ENCODE data around the gene HAUS7.

GRCh38 chrX:153505361-153505760 lies 35.0 kb upstream of the HAUS7 start:
- TF ChIP-seq, protein P1, sequence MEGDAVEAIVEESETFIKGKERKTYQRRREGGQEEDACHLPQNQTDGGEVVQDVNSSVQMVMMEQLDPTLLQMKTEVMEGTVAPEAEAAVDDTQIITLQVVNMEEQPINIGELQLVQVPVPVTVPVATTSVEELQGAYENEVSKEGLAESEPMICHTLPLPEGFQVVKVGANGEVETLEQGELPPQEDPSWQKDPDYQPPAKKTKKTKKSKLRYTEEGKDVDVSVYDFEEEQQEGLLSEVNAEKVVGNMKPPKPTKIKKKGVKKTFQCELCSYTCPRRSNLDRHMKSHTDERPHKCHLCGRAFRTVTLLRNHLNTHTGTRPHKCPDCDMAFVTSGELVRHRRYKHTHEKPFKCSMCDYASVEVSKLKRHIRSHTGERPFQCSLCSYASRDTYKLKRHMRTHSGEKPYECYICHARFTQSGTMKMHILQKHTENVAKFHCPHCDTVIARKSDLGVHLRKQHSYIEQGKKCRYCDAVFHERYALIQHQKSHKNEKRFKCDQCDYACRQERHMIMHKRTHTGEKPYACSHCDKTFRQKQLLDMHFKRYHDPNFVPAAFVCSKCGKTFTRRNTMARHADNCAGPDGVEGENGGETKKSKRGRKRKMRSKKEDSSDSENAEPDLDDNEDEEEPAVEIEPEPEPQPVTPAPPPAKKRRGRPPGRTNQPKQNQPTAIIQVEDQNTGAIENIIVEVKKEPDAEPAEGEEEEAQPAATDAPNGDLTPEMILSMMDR (IDR thresholded peaks at IDR 0.05; ENCODE audit: control extremely low read depth in 1 of 3, insufficient read depth in 1 of 3, low read depth in 1 of 3, low read length in 3 of 3) = no peak
- no peak for TF ChIP-seq POLR2A (IDR thresholded peaks at IDR 0.05; ENCODE audit: control extremely low read depth in 1 of 2, low read depth in 2 of 2, low read length in 2 of 2)
- TF ChIP-seq, protein P2, sequence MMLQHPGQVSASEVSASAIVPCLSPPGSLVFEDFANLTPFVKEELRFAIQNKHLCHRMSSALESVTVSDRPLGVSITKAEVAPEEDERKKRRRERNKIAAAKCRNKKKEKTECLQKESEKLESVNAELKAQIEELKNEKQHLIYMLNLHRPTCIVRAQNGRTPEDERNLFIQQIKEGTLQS (IDR thresholded peaks at IDR 0.05; ENCODE audit: insufficient read depth, low read depth, low read length) = no peak
- no peak for TF ChIP-seq SP4 (IDR thresholded peaks at IDR 0.05; ENCODE audit: low read length)
- no peak for TF ChIP-seq HDAC2 (IDR thresholded peaks at IDR 0.05; ENCODE audit: borderline replicate concordance in 1 of 2, low read depth in 2 of 2, low read length in 2 of 2)
